Pulmonary artery endothelial cell (primary cell): Measurements from ENCODE around the gene MYL3. TPM values are rescaled to one million over a fixed set of nuclear protein-coding genes. Genes with fewer than 3 reads are reported as not detected.
"Not testable (repeated sequence)": the region's sequence is repeated elsewhere in the genome, so short reads cannot be mapped to it uniquely, and the experiment has no call there.

Experiments used
- DNase-seq: peaks from one replicate; pipeline ENCODE4 v3.0.0-alpha.2; 2011; ENCODE audit warnings: low read depth, low spot score
- total RNA-seq: library from RNA; depleted of rRNA; stranded (reverse); fragments of >200 nt; gene quantifications from 2 replicates; pipeline ENCODE4 v1.2.3, GENCODE V29; 2014

The MYL3 gene
- total RNA-seq = not detected in 2 replicates

- no peak for DNase-seq
Observed at GRCh38 chr3:46863261-46863782, at the start of gene MYL3. Gene MYL3, minus strand, starts transcription at chr3:46863444. Its CDS starts 54 bp downstream, at chr3:46863390.

GRCh38 chr3:46912986-46913385, 49.7 kb upstream of the MYL3 start:
- DNase-seq = no peak

- not testable (repeated sequence) for DNase-seq
Observed at GRCh38 chr3:46910914-46911313, 47.7 kb upstream of the MYL3 start.

- DNase-seq = no peak
Observed at GRCh38 chr3:46910166-46910760, 47.0 kb upstream of the MYL3 start.

- DNase-seq = no peak
Observed at GRCh38 chr3:46909535-46910161, 46.4 kb upstream of the MYL3 start.

- no peak for DNase-seq
Observed at GRCh38 chr3:46908986-46909534, 45.8 kb upstream of the MYL3 start.

GRCh38 chr3:46908294-46908985, 45.2 kb upstream of the MYL3 start:
- no peak for DNase-seq

GRCh38 chr3:46907960-46908293, 44.7 kb upstream of the MYL3 start:
- DNase-seq = no peak

- no peak for DNase-seq
Observed at GRCh38 chr3:46907271-46907670, 44.0 kb upstream of the MYL3 start.

GRCh38 chr3:46906471-46907058, 43.3 kb upstream of the MYL3 start:
- no peak for DNase-seq

GRCh38 chr3:46905661-46906451, 42.6 kb upstream of the MYL3 start:
- DNase-seq = no peak

- DNase-seq = no peak
Observed at GRCh38 chr3:46905213-46905560, 41.9 kb upstream of the MYL3 start.

GRCh38 chr3:46904303-46905212, 41.3 kb upstream of the MYL3 start:
- no peak for DNase-seq

- no peak for DNase-seq
Observed at GRCh38 chr3:46903341-46904302, 40.4 kb upstream of the MYL3 start.

GRCh38 chr3:46902188-46902631, 39.0 kb upstream of the MYL3 start:
- no peak for DNase-seq

- no peak for DNase-seq
Observed at GRCh38 chr3:46901591-46902187, 38.4 kb upstream of the MYL3 start.

GRCh38 chr3:46901061-46901460, 37.8 kb upstream of the MYL3 start:
- no peak for DNase-seq

GRCh38 chr3:46900356-46900755, 37.1 kb upstream of the MYL3 start:
- no peak for DNase-seq

GRCh38 chr3:46900007-46900292, 36.7 kb upstream of the MYL3 start:
- no peak for DNase-seq
